ENCODE measurements around the gene SLF1. TPM values are rescaled to one million over a fixed set of nuclear protein-coding genes. Genes with fewer than 3 reads are reported as not detected.
"Not testable (repeated sequence)": the region's sequence is repeated elsewhere in the genome, so short reads cannot be mapped to it uniquely, and the experiment has no call there.

SLF1 gene
- total RNA-seq = 1 to 10 TPM; 7.5 to 9.0 (median 7.7) TPM

GRCh38 chr5:94618493-94619328 lies at the start of gene SLF1, which contains the start of gene KIAA0825:
Gene SLF1, plus strand, starts transcription at chr5:94618669. Its CDS starts 10,142 bp downstream, at chr5:94628811.
Gene KIAA0825, minus strand, starts transcription at chr5:94618604. Its CDS starts 81,478 bp downstream, at chr5:94537126.
- ATAC-seq (peak; percentile 92 to 96), DNase-seq (peak; percentile 77)
- H3K4me1 Mint-ChIP-seq (ENCODE audit: low read depth) = peaks cover 42% of the 10 kb centered on the region

GRCh38 chr5:94571415-94571814 lies 47.1 kb upstream of the SLF1 start:
- Mint-ChIP-seq H3K4me3 (no peak overlapping the region), H3K4me1 (ENCODE audit: low read depth) (peaks cover 23% of the 10 kb centered on the region), H3K9me3 (no peaks in the 10 kb centered on the region), H3K36me3 (ENCODE audit: insufficient read depth) (no peaks in the 10 kb centered on the region), H3K27me3 (ENCODE audit: low read depth) (no peaks in the 10 kb centered on the region)
- DNase-seq (no peak), ATAC-seq (no peak)

More at GRCh38 chr5:94618493-94619328, at the start of gene SLF1, which contains the start of gene KIAA0825:
- H3K36me3 Mint-ChIP-seq (ENCODE audit: insufficient read depth) = no peaks in the 10 kb centered on the region
- H3K4me3 Mint-ChIP-seq = peak within 1 kb of the TSS; percentile 97
- no peaks in the 10 kb centered on the region for H3K9me3 Mint-ChIP-seq
- H3K27me3 Mint-ChIP-seq (ENCODE audit: low read depth) = no peaks in the 10 kb centered on the region

- ATAC-seq; DNase-seq; H3K4me3 Mint-ChIP-seq; H3K36me3 Mint-ChIP-seq (ENCODE audit: insufficient read depth); H3K9me3 Mint-ChIP-seq; H3K27me3 Mint-ChIP-seq (ENCODE audit: low read depth): not testable (repeated sequence)
- H3K4me1 Mint-ChIP-seq (ENCODE audit: low read depth) = peaks cover 38% of the 10 kb centered on the region
Measured at GRCh38 chr5:94573349-94573748, 45.1 kb upstream of the SLF1 start.

- DNase-seq (no peak), ATAC-seq (peak in 1 of 2 donors; percentile 61)
- Mint-ChIP-seq H3K27me3 (ENCODE audit: low read depth) (no peaks in the 10 kb centered on the region), H3K4me3 (peak overlapping the region; percentile 5), H3K9me3 (no peaks in the 10 kb centered on the region), H3K4me1 (ENCODE audit: low read depth) (peaks cover 48% of the 10 kb centered on the region), H3K36me3 (ENCODE audit: insufficient read depth) (peaks cover 2% of the 10 kb centered on the region)
Measured at GRCh38 chr5:94575196-94575595, 43.3 kb upstream of the SLF1 start.

GRCh38 chr5:94577466-94578245 lies 40.8 kb upstream of the SLF1 start:
- no peaks in the 10 kb centered on the region for H3K27me3 Mint-ChIP-seq (ENCODE audit: low read depth)
- ATAC-seq (no peak), DNase-seq (no peak)
- H3K36me3 Mint-ChIP-seq (ENCODE audit: insufficient read depth) = peaks cover 2% of the 10 kb centered on the region
- no peak overlapping the region for H3K4me3 Mint-ChIP-seq
- no peaks in the 10 kb centered on the region for H3K9me3 Mint-ChIP-seq
- peaks cover 51% of the 10 kb centered on the region for H3K4me1 Mint-ChIP-seq (ENCODE audit: low read depth)

- ATAC-seq = no peak
- H3K4me1 Mint-ChIP-seq (ENCODE audit: low read depth) = no peaks in the 10 kb centered on the region
- H3K9me3 Mint-ChIP-seq = peaks cover 6% of the 10 kb centered on the region
- no peaks in the 10 kb centered on the region for H3K36me3 Mint-ChIP-seq (ENCODE audit: insufficient read depth)
- no peaks in the 10 kb centered on the region for H3K27me3 Mint-ChIP-seq (ENCODE audit: low read depth)
- DNase-seq = no peak
- H3K4me3 Mint-ChIP-seq = no peak overlapping the region
Measured at GRCh38 chr5:94595281-94595840, 23.1 kb upstream of the SLF1 start.

- DNase-seq = no peak
- Mint-ChIP-seq H3K4me3 (no peak overlapping the region), H3K27me3 (ENCODE audit: low read depth) (no peaks in the 10 kb centered on the region), H3K36me3 (ENCODE audit: insufficient read depth) (no peaks in the 10 kb centered on the region), H3K9me3 (no peaks in the 10 kb centered on the region), H3K4me1 (ENCODE audit: low read depth) (peaks cover 21% of the 10 kb centered on the region)
- no peak for ATAC-seq
Measured at GRCh38 chr5:94613583-94613982, 4.9 kb upstream of the SLF1 start.

GRCh38 chr5:94614156-94614805 lies 4.2 kb upstream of the SLF1 start:
- no peak for DNase-seq
- Mint-ChIP-seq H3K36me3 (ENCODE audit: insufficient read depth) (no peaks in the 10 kb centered on the region), H3K4me1 (ENCODE audit: low read depth) (peaks cover 25% of the 10 kb centered on the region), H3K9me3 (no peaks in the 10 kb centered on the region), H3K4me3 (no peak overlapping the region), H3K27me3 (ENCODE audit: low read depth) (no peaks in the 10 kb centered on the region)
- ATAC-seq = no peak

GRCh38 chr5:94615862-94616261 lies 2.6 kb upstream of the SLF1 start:
- no peaks in the 10 kb centered on the region for H3K27me3 Mint-ChIP-seq (ENCODE audit: low read depth)
- DNase-seq = no peak
- H3K36me3 Mint-ChIP-seq (ENCODE audit: insufficient read depth) = no peaks in the 10 kb centered on the region
- no peak overlapping the region for H3K4me3 Mint-ChIP-seq
- peaks cover 30% of the 10 kb centered on the region for H3K4me1 Mint-ChIP-seq (ENCODE audit: low read depth)
- no peak for ATAC-seq
- H3K9me3 Mint-ChIP-seq = no peaks in the 10 kb centered on the region

GRCh38 chr5:94618029-94618492 lies 408 bp upstream of the SLF1 start:
- no peaks in the 10 kb centered on the region for H3K36me3 Mint-ChIP-seq (ENCODE audit: insufficient read depth)
- peak; percentile 28 to 35 for ATAC-seq
- DNase-seq = no peak
- peak overlapping the region; percentile 97 for H3K4me3 Mint-ChIP-seq
- H3K27me3 Mint-ChIP-seq (ENCODE audit: low read depth) = no peaks in the 10 kb centered on the region
- H3K9me3 Mint-ChIP-seq = no peaks in the 10 kb centered on the region
- peaks cover 40% of the 10 kb centered on the region for H3K4me1 Mint-ChIP-seq (ENCODE audit: low read depth)

- no peak for DNase-seq
- Mint-ChIP-seq H3K4me3 (peak overlapping the region; percentile 97), H3K27me3 (ENCODE audit: low read depth) (no peaks in the 10 kb centered on the region), H3K4me1 (ENCODE audit: low read depth) (peaks cover 39% of the 10 kb centered on the region), H3K36me3 (ENCODE audit: insufficient read depth) (no peaks in the 10 kb centered on the region), H3K9me3 (no peaks in the 10 kb centered on the region)
- ATAC-seq = no peak
Measured at GRCh38 chr5:94620256-94620655, 1.8 kb downstream of the SLF1 start.

GRCh38 chr5:94621763-94622162 lies 3.3 kb downstream of the SLF1 start:
- H3K4me1 Mint-ChIP-seq (ENCODE audit: low read depth) = peaks cover 38% of the 10 kb centered on the region
- no peaks in the 10 kb centered on the region for H3K9me3 Mint-ChIP-seq
- H3K27me3 Mint-ChIP-seq (ENCODE audit: low read depth) = no peaks in the 10 kb centered on the region
- DNase-seq (no peak), ATAC-seq (no peak)
- H3K36me3 Mint-ChIP-seq (ENCODE audit: insufficient read depth) = no peaks in the 10 kb centered on the region
- H3K4me3 Mint-ChIP-seq = peak overlapping the region; percentile 1

GRCh38 chr5:94623011-94623410 lies 4.5 kb downstream of the SLF1 start:
- no peak for DNase-seq

GRCh38 chr5:94623877-94624276 lies 5.4 kb downstream of the SLF1 start:
- ATAC-seq (no peak), DNase-seq (no peak)
- no peaks in the 10 kb centered on the region for H3K27me3 Mint-ChIP-seq (ENCODE audit: low read depth)
- H3K9me3 Mint-ChIP-seq = no peaks in the 10 kb centered on the region
- H3K36me3 Mint-ChIP-seq (ENCODE audit: insufficient read depth) = no peaks in the 10 kb centered on the region
- no peak overlapping the region for H3K4me3 Mint-ChIP-seq
- H3K4me1 Mint-ChIP-seq (ENCODE audit: low read depth) = peaks cover 26% of the 10 kb centered on the region

More at GRCh38 chr5:94623011-94623410, 4.5 kb downstream of the SLF1 start:
- H3K27me3 Mint-ChIP-seq (ENCODE audit: low read depth) = no peaks in the 10 kb centered on the region
- H3K4me1 Mint-ChIP-seq (ENCODE audit: low read depth) = peaks cover 28% of the 10 kb centered on the region
- no peaks in the 10 kb centered on the region for H3K36me3 Mint-ChIP-seq (ENCODE audit: insufficient read depth)
- ATAC-seq = no peak
- H3K9me3 Mint-ChIP-seq = no peaks in the 10 kb centered on the region
- H3K4me3 Mint-ChIP-seq = no peak overlapping the region

All from activated T-cell treated with anti-CD3 and anti-CD28 coated beads, Interleukin-2, amount 50 U/mL, for 4 hours (primary cell).